HEK293T (cell line): ENCODE measurements around the gene SLC12A5.

Experiments used
- ARNT ChIP-seq: fragments of 450-650 bp; IDR thresholded peaks from 2 replicates; pipeline ENCODE4 v1.6.1; 2017; ENCODE audit warnings: mild to moderate bottlenecking
- FOXA1 ChIP-seq: fragments of 450-650 bp; IDR thresholded peaks from 2 replicates; pipeline ENCODE4 v1.6.1; 2016; ENCODE audit warnings: mild to moderate bottlenecking
- NFRKB ChIP-seq: fragments of 450-650 bp; IDR thresholded peaks from 2 replicates; pipeline ENCODE4 v1.6.1; 2016; ENCODE audit warnings: mild to moderate bottlenecking, moderate library complexity
- SUZ12 ChIP-seq: fragments of 450-650 bp; IDR thresholded peaks from 2 replicates; pipeline ENCODE4 v1.6.1; 2016; ENCODE audit warnings: mild to moderate bottlenecking
- ZNF384 ChIP-seq: fragments of 450-650 bp; IDR thresholded peaks from 2 replicates; pipeline ENCODE4 v1.6.1; 2016

DNA sequence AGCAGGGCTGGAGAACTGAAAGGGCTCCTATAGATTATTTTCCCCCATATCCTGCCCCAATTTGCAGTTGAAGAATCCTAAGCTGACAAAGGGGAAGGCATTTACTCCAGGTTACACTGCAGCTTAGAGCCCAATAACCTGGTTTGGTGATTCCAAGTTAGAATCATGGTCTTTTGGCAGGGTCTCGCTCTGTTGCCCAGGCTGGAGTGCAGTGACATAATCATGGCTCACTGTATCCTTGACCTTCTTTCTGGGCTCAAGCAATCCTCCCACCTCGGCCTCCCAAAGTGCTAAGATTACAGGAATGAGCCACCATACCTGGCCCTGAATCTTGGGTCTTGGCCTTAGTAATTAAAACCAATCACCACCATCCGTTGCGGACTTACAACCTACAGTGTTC is 21.3 kb upstream of the SLC12A5 start:
- TF ChIP-seq ARNT: no peak
- TF ChIP-seq NFRKB: no peak
- TF ChIP-seq FOXA1: no peak
- no peak for TF ChIP-seq SUZ12
- TF ChIP-seq ZNF384: no peak
